Mammary epithelial cell (primary cell): ENCODE results near the gene CEP41.

ENCODE experiments used
- CTCF ChIP-seq, 2 donors: IDR thresholded peaks in 1 of 2; conservative IDR thresholded peaks in 1 of 2; 2 replicates each; pipeline ENCODE4 v1.5.1; 2011 to 2012; ENCODE audit warnings: inconsistent platforms in 2 of 2, low read length in 2 of 2, mild to moderate bottlenecking in 2 of 2, control low read depth in 1 of 2, low read depth in 1 of 2; ENCODE audit not compliant: insufficient read depth in 1 of 2; ENCODE audit errors: extremely low read depth in 1 of 2
- EZH2 ChIP-seq: IDR thresholded peaks from 2 replicates; pipeline ENCODE4 v1.6.1; 2012; ENCODE audit warnings: low read length, inconsistent platforms, borderline replicate concordance

- TF ChIP-seq EZH2 (no peak), CTCF (conservative IDR thresholded peaks at IDR 0.05 in 1 of 2, IDR thresholded peaks at IDR 0.05 in 1 of 2; ENCODE audit: extremely low read depth in 1 of 2, insufficient read depth in 1 of 2, low read depth in 1 of 2, low read length in 2 of 2) (no peak)
Measured at GRCh38 chr7:130410868-130411541, 29.8 kb downstream of the CEP41 start.
